ENCODE results near the gene TCHP. TPM values are rescaled to one million over a fixed set of nuclear protein-coding genes. Genes with fewer than 3 reads are reported as not detected.

TCHP gene
- total RNA-seq, 1 donor from 2014 or later = 20.8 TPM

GRCh38 chr12:109939504-109939903, 39.4 kb downstream of the TCHP start:
- Mint-ChIP-seq H3K9me3 (ENCODE audit: unreplicated experiment) (no peaks in the 10 kb centered on the region), H3K4me3 (ENCODE audit: unreplicated experiment) (no peak overlapping the region), H3K4me1 (ENCODE audit: unreplicated experiment) (peaks cover 42% of the 10 kb centered on the region), H3K27ac (ENCODE audit: unreplicated experiment) (peak overlapping the region; percentile 96), H3K36me3 (ENCODE audit: low read depth, unreplicated experiment) (peaks cover 31% of the 10 kb centered on the region), H3K27me3 (ENCODE audit: unreplicated experiment) (peaks cover 4% of the 10 kb centered on the region)
- TF ChIP-seq, protein P1, sequence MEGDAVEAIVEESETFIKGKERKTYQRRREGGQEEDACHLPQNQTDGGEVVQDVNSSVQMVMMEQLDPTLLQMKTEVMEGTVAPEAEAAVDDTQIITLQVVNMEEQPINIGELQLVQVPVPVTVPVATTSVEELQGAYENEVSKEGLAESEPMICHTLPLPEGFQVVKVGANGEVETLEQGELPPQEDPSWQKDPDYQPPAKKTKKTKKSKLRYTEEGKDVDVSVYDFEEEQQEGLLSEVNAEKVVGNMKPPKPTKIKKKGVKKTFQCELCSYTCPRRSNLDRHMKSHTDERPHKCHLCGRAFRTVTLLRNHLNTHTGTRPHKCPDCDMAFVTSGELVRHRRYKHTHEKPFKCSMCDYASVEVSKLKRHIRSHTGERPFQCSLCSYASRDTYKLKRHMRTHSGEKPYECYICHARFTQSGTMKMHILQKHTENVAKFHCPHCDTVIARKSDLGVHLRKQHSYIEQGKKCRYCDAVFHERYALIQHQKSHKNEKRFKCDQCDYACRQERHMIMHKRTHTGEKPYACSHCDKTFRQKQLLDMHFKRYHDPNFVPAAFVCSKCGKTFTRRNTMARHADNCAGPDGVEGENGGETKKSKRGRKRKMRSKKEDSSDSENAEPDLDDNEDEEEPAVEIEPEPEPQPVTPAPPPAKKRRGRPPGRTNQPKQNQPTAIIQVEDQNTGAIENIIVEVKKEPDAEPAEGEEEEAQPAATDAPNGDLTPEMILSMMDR (IDR thresholded peaks at IDR 0.05; ENCODE audit: unreplicated experiment) = no peak
- no peak for DNase-seq (ENCODE audit: low spot score)

- TF ChIP-seq, protein P1 (IDR thresholded peaks at IDR 0.05; ENCODE audit: unreplicated experiment) = no peak
- no peak overlapping the region for H3K27ac Mint-ChIP-seq (ENCODE audit: unreplicated experiment)
- peaks cover 4% of the 10 kb centered on the region for H3K27me3 Mint-ChIP-seq (ENCODE audit: unreplicated experiment)
- no peak for DNase-seq (ENCODE audit: low spot score)
- H3K4me3 Mint-ChIP-seq (ENCODE audit: unreplicated experiment) = no peak overlapping the region
- peaks cover 30% of the 10 kb centered on the region for H3K36me3 Mint-ChIP-seq (ENCODE audit: low read depth, unreplicated experiment)
- H3K4me1 Mint-ChIP-seq (ENCODE audit: unreplicated experiment) = peaks cover 52% of the 10 kb centered on the region
- H3K9me3 Mint-ChIP-seq (ENCODE audit: unreplicated experiment) = no peaks in the 10 kb centered on the region
Measured at GRCh38 chr12:109940339-109940923, 40.4 kb downstream of the TCHP start.

GRCh38 chr12:109943811-109944210, 43.7 kb downstream of the TCHP start:
- peaks cover 44% of the 10 kb centered on the region for H3K4me1 Mint-ChIP-seq (ENCODE audit: unreplicated experiment)
- TF ChIP-seq, protein P1 (IDR thresholded peaks at IDR 0.05; ENCODE audit: unreplicated experiment) = no peak
- H3K27ac Mint-ChIP-seq (ENCODE audit: unreplicated experiment) = no peak overlapping the region

GRCh38 chr12:109944561-109945359, 44.7 kb downstream of the TCHP start:
- TF ChIP-seq, protein P1 (IDR thresholded peaks at IDR 0.05; ENCODE audit: unreplicated experiment) = no peak
- Mint-ChIP-seq H3K27ac (ENCODE audit: unreplicated experiment) (peak overlapping the region; percentile 87), H3K9me3 (ENCODE audit: unreplicated experiment) (no peaks in the 10 kb centered on the region), H3K27me3 (ENCODE audit: unreplicated experiment) (peaks cover 3% of the 10 kb centered on the region), H3K4me1 (ENCODE audit: unreplicated experiment) (peaks cover 38% of the 10 kb centered on the region), H3K36me3 (ENCODE audit: low read depth, unreplicated experiment) (peaks cover 17% of the 10 kb centered on the region), H3K4me3 (ENCODE audit: unreplicated experiment) (peak overlapping the region; percentile 67)
- DNase-seq (ENCODE audit: low spot score) = peak; percentile 60

More at GRCh38 chr12:109943811-109944210, 43.7 kb downstream of the TCHP start:
- Mint-ChIP-seq H3K9me3 (ENCODE audit: unreplicated experiment) (no peaks in the 10 kb centered on the region), H3K27me3 (ENCODE audit: unreplicated experiment) (peaks cover 3% of the 10 kb centered on the region), H3K36me3 (ENCODE audit: low read depth, unreplicated experiment) (peaks cover 24% of the 10 kb centered on the region), H3K4me3 (ENCODE audit: unreplicated experiment) (no peak overlapping the region)
- DNase-seq (ENCODE audit: low spot score) = no peak

DNA sequence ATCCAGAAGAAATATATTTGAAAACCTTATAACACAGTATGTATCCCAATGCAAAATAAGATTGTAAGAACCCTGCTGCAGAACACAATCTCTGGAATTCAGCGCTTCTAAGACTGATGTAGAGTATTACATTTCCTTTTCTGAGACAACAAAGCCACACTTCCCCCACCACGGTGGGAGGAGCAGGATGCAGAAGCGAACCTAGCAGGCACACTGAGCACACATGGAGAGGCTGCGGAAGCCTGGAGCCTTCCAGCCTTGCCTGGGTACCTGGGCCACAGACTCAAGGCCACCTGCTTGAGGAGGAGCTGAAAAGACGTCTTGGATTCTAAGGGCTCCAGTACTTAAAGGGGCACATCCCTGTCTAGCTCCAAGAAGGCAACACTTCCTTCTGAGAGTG, 46.4 kb downstream of the TCHP start:
- peaks cover 23% of the 10 kb centered on the region for H3K36me3 Mint-ChIP-seq (ENCODE audit: low read depth, unreplicated experiment)
- H3K9me3 Mint-ChIP-seq (ENCODE audit: unreplicated experiment) = no peaks in the 10 kb centered on the region
- peak overlapping the region; percentile 94 for H3K27ac Mint-ChIP-seq (ENCODE audit: unreplicated experiment)
- peak overlapping the region; percentile 10 for H3K4me3 Mint-ChIP-seq (ENCODE audit: unreplicated experiment)
- no peaks in the 10 kb centered on the region for H3K27me3 Mint-ChIP-seq (ENCODE audit: unreplicated experiment)
- TF ChIP-seq, protein P1 (IDR thresholded peaks at IDR 0.05; ENCODE audit: unreplicated experiment) = no peak
- DNase-seq (ENCODE audit: low spot score) = peak; percentile 62
- H3K4me1 Mint-ChIP-seq (ENCODE audit: unreplicated experiment) = peaks cover 44% of the 10 kb centered on the region
